K562 (cell line): ENCODE results near the gene XPA. TPM values are rescaled to one million over a fixed set of nuclear protein-coding genes. Genes with fewer than 3 reads are reported as not detected.

ENCODE experiments used
- CCAR2 ChIP-seq: fragments of 200-400 bp; formaldehyde crosslinking; IDR thresholded peaks from 2 replicates; pipeline ENCODE4 v1.6.1; 2017; ENCODE audit warnings: mild to moderate bottlenecking, low read depth, low read length
- EP300 ChIP-seq: IDR thresholded peaks from 2 replicates; pipeline ENCODE4 v1.6.1; 2012; ENCODE audit warnings: low read length, improper control_type of control experiment
- HEY1 ChIP-seq: fragments of 250-450 bp; sonication (Bioruptor Pico); IDR thresholded peaks from 2 replicates; pipeline ENCODE4 v1.5.0; 2020; ENCODE audit warnings: mild to moderate bottlenecking, moderate library complexity, borderline replicate concordance
- MAFK ChIP-seq: IDR thresholded peaks from 2 replicates; pipeline ENCODE4 v1.6.1; 2011; ENCODE audit warnings: low read length, improper control_type of control experiment
- MYC ChIP-seq, 2 experiments: fragments of 250-450 bp in 1 of 2; sonication (Bioruptor Pico) in 1 of 2; IDR thresholded peaks; 2 replicates each; pipeline versions ENCODE4 v1.5.1 to v1.6.1; 2012 to 2021; ENCODE audit warnings: low read depth in 2 of 2, borderline replicate concordance in 1 of 2, improper control_type of control experiment in 1 of 2, low read length in 1 of 2, mild to moderate bottlenecking in 1 of 2, moderate library complexity in 1 of 2
- NFIX ChIP-seq: fragments of 250-450 bp; sonication (Bioruptor Pico); IDR thresholded peaks from 2 replicates; pipeline ENCODE4 v1.4.0; 2020; ENCODE audit warnings: low read depth, mild to moderate bottlenecking, moderate library complexity
- POLR2G ChIP-seq: fragments of 200-400 bp; formaldehyde crosslinking; IDR thresholded peaks from 2 replicates; pipeline ENCODE4 v1.6.1; 2017; ENCODE audit warnings: low read depth, mild to moderate bottlenecking, antibody characterized with exemption, low read length, moderate library complexity
- RBFOX2 ChIP-seq: fragments of 200-400 bp; formaldehyde crosslinking; IDR thresholded peaks from 2 replicates; pipeline ENCODE4 v1.6.1; 2017; ENCODE audit warnings: low read depth, mild to moderate bottlenecking, low read length, moderate library complexity
- SP1 ChIP-seq: sonication (generic); formaldehyde crosslinking; IDR thresholded peaks from 2 replicates; pipeline ENCODE4 v1.8.1; 2022; ENCODE audit warnings: mild to moderate bottlenecking, missing genetic modification reagents
- SPI1 ChIP-seq: IDR thresholded peaks from 2 replicates; pipeline ENCODE4 v1.6.1; 2011; ENCODE audit warnings: low read depth, low read length, control low read depth, borderline replicate concordance
- STAG1 ChIP-seq: sonication (generic); formaldehyde crosslinking; IDR thresholded peaks from 2 replicates; pipeline ENCODE4 v1.5.0; 2020; ENCODE audit warnings: missing genetic modification reagents, borderline replicate concordance
- ZBTB2 ChIP-seq: fragments of 450-650 bp; IDR thresholded peaks from 2 replicates; pipeline ENCODE4 v1.6.1; 2016; ENCODE audit warnings: antibody characterized with exemption
- ZNF282 ChIP-seq: sonication (generic); formaldehyde crosslinking; IDR thresholded peaks from 2 replicates; pipeline ENCODE4 v1.8.1; 2023; ENCODE audit warnings: missing genetic modification reagents
- polyA plus RNA-seq, 8 experiments: library from polyadenylated mRNA; depleted of rRNA in 4 of 8; stranded (reverse) in 5 of 8; unstranded in 3 of 8; fragments of >200 nt; fragmentation: Nextera tagmentation in 2 of 8; fragmentation: Illumina TruSeq in 1 of 8; extraction: Ambion mirVana in 2 of 8; extraction: Trizol in 1 of 8; gene quantifications; 2 replicates each; pipeline versions ENCODE4 v1.2.1 to v1.2.3, GENCODE V29; 2011 to 2014; ENCODE audit warnings: inconsistent platforms in 1 of 8, missing spikeins in 1 of 8
- total RNA-seq, 7 experiments: library from RNA; depleted of rRNA in 6 of 7; stranded (reverse); fragments of >200 nt in 6 of 7; fragmentation: Illumina TruSeq in 2 of 7; extraction: Trizol in 2 of 7; gene quantifications; 2 replicates each; pipeline versions ENCODE4 v1.2.1 to v1.2.3, GENCODE V29; 2011 to 2021; ENCODE audit warnings: low replicate concordance in 1 of 7
- TF ChIP-seq, protein P1 (sequence below): fragments of 200-800 bp; sonication (Bioruptor generic); IDR thresholded peaks from 2 replicates; pipeline ENCODE4 v1.6.1; 2017; ENCODE audit warnings: missing genetic modification characterization, missing compliant biosample characterization
- TF ChIP-seq, protein P2 (sequence below): sonication (generic); formaldehyde crosslinking; IDR thresholded peaks from 2 replicates; pipeline ENCODE4 v1.8.0; 2022; ENCODE audit warnings: mild to moderate bottlenecking, low read depth, missing genetic modification reagents
- TF ChIP-seq, protein P3 (sequence below): fragments of 200-400 bp; formaldehyde crosslinking; IDR thresholded peaks from 2 replicates; pipeline ENCODE4 v1.6.1; 2017; ENCODE audit warnings: mild to moderate bottlenecking, low read depth, low read length, moderate library complexity
- TF ChIP-seq, protein P4 (sequence below), 2 experiments: IDR thresholded peaks; 2 replicates each; pipeline ENCODE4 v1.6.1; 2012; ENCODE audit warnings: improper control_type of control experiment in 2 of 2, low read depth in 2 of 2, low read length in 2 of 2, borderline replicate concordance in 1 of 2

XPA gene
- total and polyA plus RNA-seq, 9 of the 15 experiments (the other 6 are each of a cell fraction or from before 2014, with no cell fraction given): 5.1 to 18.2 (median 14.1) TPM

- TF ChIP-seq, protein P1, sequence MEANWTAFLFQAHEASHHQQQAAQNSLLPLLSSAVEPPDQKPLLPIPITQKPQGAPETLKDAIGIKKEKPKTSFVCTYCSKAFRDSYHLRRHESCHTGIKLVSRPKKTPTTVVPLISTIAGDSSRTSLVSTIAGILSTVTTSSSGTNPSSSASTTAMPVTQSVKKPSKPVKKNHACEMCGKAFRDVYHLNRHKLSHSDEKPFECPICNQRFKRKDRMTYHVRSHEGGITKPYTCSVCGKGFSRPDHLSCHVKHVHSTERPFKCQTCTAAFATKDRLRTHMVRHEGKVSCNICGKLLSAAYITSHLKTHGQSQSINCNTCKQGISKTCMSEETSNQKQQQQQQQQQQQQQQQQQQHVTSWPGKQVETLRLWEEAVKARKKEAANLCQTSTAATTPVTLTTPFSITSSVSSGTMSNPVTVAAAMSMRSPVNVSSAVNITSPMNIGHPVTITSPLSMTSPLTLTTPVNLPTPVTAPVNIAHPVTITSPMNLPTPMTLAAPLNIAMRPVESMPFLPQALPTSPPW (CRISPR knock-in tag): peak; percentile 73
- TF ChIP-seq STAG1: no peak
- 0 out of 2 replicates have a peak, but pooled peaks have one; percentile 23 for TF ChIP-seq SPI1
- no peak for TF ChIP-seq NFIX
- peak; percentile 93 for TF ChIP-seq POLR2G
- TF ChIP-seq, protein P2, sequence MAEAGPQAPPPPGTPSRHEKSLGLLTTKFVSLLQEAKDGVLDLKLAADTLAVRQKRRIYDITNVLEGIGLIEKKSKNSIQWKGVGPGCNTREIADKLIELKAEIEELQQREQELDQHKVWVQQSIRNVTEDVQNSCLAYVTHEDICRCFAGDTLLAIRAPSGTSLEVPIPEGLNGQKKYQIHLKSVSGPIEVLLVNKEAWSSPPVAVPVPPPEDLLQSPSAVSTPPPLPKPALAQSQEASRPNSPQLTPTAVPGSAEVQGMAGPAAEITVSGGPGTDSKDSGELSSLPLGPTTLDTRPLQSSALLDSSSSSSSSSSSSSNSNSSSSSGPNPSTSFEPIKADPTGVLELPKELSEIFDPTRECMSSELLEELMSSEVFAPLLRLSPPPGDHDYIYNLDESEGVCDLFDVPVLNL (CRISPR knock-in tag): no peak
- TF ChIP-seq RBFOX2: peak; percentile 98
- TF ChIP-seq MAFK: 0 out of 2 replicates have a peak, but pooled peaks have one; percentile 9
- no peak for TF ChIP-seq CCAR2
- TF ChIP-seq SP1 (CRISPR knock-in tag): peak; percentile 78
- TF ChIP-seq MYC (IDR thresholded peaks at IDR 0.05; ENCODE audit: low read depth, low read length): peak; percentile 92
- TF ChIP-seq MYC (CRISPR knock-in tag; IDR thresholded peaks at IDR 0.05; ENCODE audit: borderline replicate concordance, low read depth): peak; percentile 81; the same call in 1 of the 2 replicates
- no peak for TF ChIP-seq HEY1 (CRISPR knock-in tag)
- TF ChIP-seq, protein P3, sequence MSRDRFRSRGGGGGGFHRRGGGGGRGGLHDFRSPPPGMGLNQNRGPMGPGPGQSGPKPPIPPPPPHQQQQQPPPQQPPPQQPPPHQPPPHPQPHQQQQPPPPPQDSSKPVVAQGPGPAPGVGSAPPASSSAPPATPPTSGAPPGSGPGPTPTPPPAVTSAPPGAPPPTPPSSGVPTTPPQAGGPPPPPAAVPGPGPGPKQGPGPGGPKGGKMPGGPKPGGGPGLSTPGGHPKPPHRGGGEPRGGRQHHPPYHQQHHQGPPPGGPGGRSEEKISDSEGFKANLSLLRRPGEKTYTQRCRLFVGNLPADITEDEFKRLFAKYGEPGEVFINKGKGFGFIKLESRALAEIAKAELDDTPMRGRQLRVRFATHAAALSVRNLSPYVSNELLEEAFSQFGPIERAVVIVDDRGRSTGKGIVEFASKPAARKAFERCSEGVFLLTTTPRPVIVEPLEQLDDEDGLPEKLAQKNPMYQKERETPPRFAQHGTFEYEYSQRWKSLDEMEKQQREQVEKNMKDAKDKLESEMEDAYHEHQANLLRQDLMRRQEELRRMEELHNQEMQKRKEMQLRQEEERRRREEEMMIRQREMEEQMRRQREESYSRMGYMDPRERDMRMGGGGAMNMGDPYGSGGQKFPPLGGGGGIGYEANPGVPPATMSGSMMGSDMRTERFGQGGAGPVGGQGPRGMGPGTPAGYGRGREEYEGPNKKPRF: no peak
- TF ChIP-seq ZNF282 (CRISPR knock-in tag): no peak
- TF ChIP-seq EP300: peak; percentile 24
- peak; percentile 89 for TF ChIP-seq ZBTB2
- TF ChIP-seq, protein P4, sequence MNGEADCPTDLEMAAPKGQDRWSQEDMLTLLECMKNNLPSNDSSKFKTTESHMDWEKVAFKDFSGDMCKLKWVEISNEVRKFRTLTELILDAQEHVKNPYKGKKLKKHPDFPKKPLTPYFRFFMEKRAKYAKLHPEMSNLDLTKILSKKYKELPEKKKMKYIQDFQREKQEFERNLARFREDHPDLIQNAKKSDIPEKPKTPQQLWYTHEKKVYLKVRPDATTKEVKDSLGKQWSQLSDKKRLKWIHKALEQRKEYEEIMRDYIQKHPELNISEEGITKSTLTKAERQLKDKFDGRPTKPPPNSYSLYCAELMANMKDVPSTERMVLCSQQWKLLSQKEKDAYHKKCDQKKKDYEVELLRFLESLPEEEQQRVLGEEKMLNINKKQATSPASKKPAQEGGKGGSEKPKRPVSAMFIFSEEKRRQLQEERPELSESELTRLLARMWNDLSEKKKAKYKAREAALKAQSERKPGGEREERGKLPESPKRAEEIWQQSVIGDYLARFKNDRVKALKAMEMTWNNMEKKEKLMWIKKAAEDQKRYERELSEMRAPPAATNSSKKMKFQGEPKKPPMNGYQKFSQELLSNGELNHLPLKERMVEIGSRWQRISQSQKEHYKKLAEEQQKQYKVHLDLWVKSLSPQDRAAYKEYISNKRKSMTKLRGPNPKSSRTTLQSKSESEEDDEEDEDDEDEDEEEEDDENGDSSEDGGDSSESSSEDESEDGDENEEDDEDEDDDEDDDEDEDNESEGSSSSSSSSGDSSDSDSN (IDR thresholded peaks at IDR 0.05; ENCODE audit: borderline replicate concordance in 1 of 2, low read depth in 2 of 2, low read length in 2 of 2): peak in 1 of 2 experiments; percentile 51; a peak in 2 of 4 replicates
Measured at GRCh38 chr9:97632985-97633858, 63.9 kb downstream of the XPA start, which contains the start of the genes NCBP1 and TSTD2 (continued).
